Measurements from ENCODE around the gene GALNT7. TPM values are rescaled to one million over a fixed set of nuclear protein-coding genes. Genes with fewer than 3 reads are reported as not detected.

GALNT7 gene
- total RNA-seq, 1 experiment from 2014 or later = 16.8 TPM

- BruUV-seq (replicated peaks) = no TSS peak
- Histone ChIP-seq H3K9me3 (no peaks in the 10 kb centered on the region), H3K27me3 (replicated peaks; ENCODE audit: control insufficient read depth, insufficient read depth, low read length) (no peaks in the 10 kb centered on the region), H3K36me3 (ENCODE audit: control insufficient read depth, insufficient read depth, low read length) (no peaks in the 10 kb centered on the region), H3K4me1 (no peaks in the 10 kb centered on the region), H3K4me3 (ENCODE audit: low read depth, low read length) (no peak overlapping the region)
- Mint-ChIP-seq H3K27me3 (ENCODE audit: insufficient read depth, unreplicated experiment) (peaks cover 6% of the 10 kb centered on the region), H3K36me3 (ENCODE audit: insufficient read depth, unreplicated experiment) (no peaks in the 10 kb centered on the region), H3K27ac (ENCODE audit: unreplicated experiment) (no peak overlapping the region), H3K4me1 (ENCODE audit: low read depth, unreplicated experiment) (no peaks in the 10 kb centered on the region), H3K9me3 (ENCODE audit: unreplicated experiment) (no peaks in the 10 kb centered on the region), H3K4me3 (ENCODE audit: unreplicated experiment) (no peak overlapping the region)
- no peak for DNase-seq
- POLR2A ChIA-PET = no interaction called here
- intact Hi-C loops (cut with micrococcal nuclease; ENCODE audit: unreplicated experiment) = no loop called here
- CTCF ChIA-PET = no interaction called here
- no peak for TF ChIP-seq CTCF (IDR thresholded peaks at IDR 0.05; ENCODE audit: insufficient read depth in 1 of 2, low read depth in 1 of 2, low read length in 1 of 2, severe bottlenecking in 1 of 2, unreplicated experiment in 1 of 2)
Measured at GRCh38 chr4:173128199-173128890, 40.3 kb upstream of the GALNT7 start.

GRCh38 chr4:173130687-173131086, 37.9 kb upstream of the GALNT7 start:
- Histone ChIP-seq H3K9me3 (no peaks in the 10 kb centered on the region), H3K36me3 (ENCODE audit: control insufficient read depth, insufficient read depth, low read length) (no peaks in the 10 kb centered on the region), H3K27me3 (replicated peaks; ENCODE audit: control insufficient read depth, insufficient read depth, low read length) (no peaks in the 10 kb centered on the region; the same call in 1 of the 2 replicates), H3K4me3 (ENCODE audit: low read depth, low read length) (no peak overlapping the region), H3K4me1 (no peaks in the 10 kb centered on the region)
- Mint-ChIP-seq H3K27me3 (ENCODE audit: insufficient read depth, unreplicated experiment) (peaks cover 8% of the 10 kb centered on the region), H3K9me3 (ENCODE audit: unreplicated experiment) (no peaks in the 10 kb centered on the region), H3K27ac (ENCODE audit: unreplicated experiment) (no peak overlapping the region), H3K4me3 (ENCODE audit: unreplicated experiment) (no peak overlapping the region), H3K36me3 (ENCODE audit: insufficient read depth, unreplicated experiment) (no peaks in the 10 kb centered on the region), H3K4me1 (ENCODE audit: low read depth, unreplicated experiment) (no peaks in the 10 kb centered on the region)
- DNase-seq = no peak
- no TSS peak for BruUV-seq (replicated peaks)
- intact Hi-C loops (cut with micrococcal nuclease; ENCODE audit: unreplicated experiment) = no loop called here
- TF ChIP-seq CTCF (IDR thresholded peaks at IDR 0.05; ENCODE audit: insufficient read depth in 1 of 2, low read depth in 1 of 2, low read length in 1 of 2, severe bottlenecking in 1 of 2, unreplicated experiment in 1 of 2) = no peak
- ChIA-PET POLR2A (no interaction called here), CTCF (no interaction called here)

- intact Hi-C loops (cut with micrococcal nuclease; ENCODE audit: unreplicated experiment) = no loop called here
- H3K4me1 ChIP-seq = no peaks in the 10 kb centered on the region
- H3K27ac Mint-ChIP-seq (ENCODE audit: unreplicated experiment) = no peak overlapping the region
- H3K9me3 Mint-ChIP-seq (ENCODE audit: unreplicated experiment) = no peaks in the 10 kb centered on the region
- no TSS peak for BruUV-seq (replicated peaks)
- H3K36me3 Mint-ChIP-seq (ENCODE audit: insufficient read depth, unreplicated experiment) = no peaks in the 10 kb centered on the region
- no peak for DNase-seq
- no peaks in the 10 kb centered on the region; the same call in 1 of the 2 replicates for H3K27me3 ChIP-seq (replicated peaks; ENCODE audit: control insufficient read depth, insufficient read depth, low read length)
- no peak overlapping the region for H3K4me3 ChIP-seq (ENCODE audit: low read depth, low read length)
- peaks cover 2% of the 10 kb centered on the region for H3K27me3 Mint-ChIP-seq (ENCODE audit: insufficient read depth, unreplicated experiment)
- H3K36me3 ChIP-seq (ENCODE audit: control insufficient read depth, insufficient read depth, low read length) = no peaks in the 10 kb centered on the region
- TF ChIP-seq CTCF (IDR thresholded peaks at IDR 0.05; ENCODE audit: insufficient read depth in 1 of 2, low read depth in 1 of 2, low read length in 1 of 2, severe bottlenecking in 1 of 2, unreplicated experiment in 1 of 2) = no peak
- no peaks in the 10 kb centered on the region for H3K9me3 ChIP-seq
- ChIA-PET CTCF (no interaction called here), POLR2A (no interaction called here)
- no peaks in the 10 kb centered on the region for H3K4me1 Mint-ChIP-seq (ENCODE audit: low read depth, unreplicated experiment)
- H3K4me3 Mint-ChIP-seq (ENCODE audit: unreplicated experiment) = no peak overlapping the region
Measured at GRCh38 chr4:173134426-173134825, 34.2 kb upstream of the GALNT7 start.

Measured in Caco-2 (cell line).